Sigmoid colon (tissue), 4 donors: ENCODE results near the gene RAP1GAP.

Source experiments
- POLR2AphosphoS5 ChIP-seq, 4 donors: sonication (generic); formaldehyde crosslinking; IDR thresholded peaks; one replicate each; pipeline ENCODE4 v1.6.1; 2017; ENCODE audit warnings: antibody characterized with exemption in 4 of 4
- TF ChIP-seq, protein P1 (sequence below), 4 experiments: fragments of 450-650 bp in 3 of 4; fragments of 200-600 bp in 1 of 4; IDR thresholded peaks; one replicate each; pipeline ENCODE4 v1.5.1; 2016 to 2019; ENCODE audit warnings: antibody characterized with exemption in 4 of 4, mild to moderate bottlenecking in 3 of 4, moderate library complexity in 2 of 4

- TF ChIP-seq, protein P1, sequence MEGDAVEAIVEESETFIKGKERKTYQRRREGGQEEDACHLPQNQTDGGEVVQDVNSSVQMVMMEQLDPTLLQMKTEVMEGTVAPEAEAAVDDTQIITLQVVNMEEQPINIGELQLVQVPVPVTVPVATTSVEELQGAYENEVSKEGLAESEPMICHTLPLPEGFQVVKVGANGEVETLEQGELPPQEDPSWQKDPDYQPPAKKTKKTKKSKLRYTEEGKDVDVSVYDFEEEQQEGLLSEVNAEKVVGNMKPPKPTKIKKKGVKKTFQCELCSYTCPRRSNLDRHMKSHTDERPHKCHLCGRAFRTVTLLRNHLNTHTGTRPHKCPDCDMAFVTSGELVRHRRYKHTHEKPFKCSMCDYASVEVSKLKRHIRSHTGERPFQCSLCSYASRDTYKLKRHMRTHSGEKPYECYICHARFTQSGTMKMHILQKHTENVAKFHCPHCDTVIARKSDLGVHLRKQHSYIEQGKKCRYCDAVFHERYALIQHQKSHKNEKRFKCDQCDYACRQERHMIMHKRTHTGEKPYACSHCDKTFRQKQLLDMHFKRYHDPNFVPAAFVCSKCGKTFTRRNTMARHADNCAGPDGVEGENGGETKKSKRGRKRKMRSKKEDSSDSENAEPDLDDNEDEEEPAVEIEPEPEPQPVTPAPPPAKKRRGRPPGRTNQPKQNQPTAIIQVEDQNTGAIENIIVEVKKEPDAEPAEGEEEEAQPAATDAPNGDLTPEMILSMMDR (IDR thresholded peaks at IDR 0.05), result no peak
- no peak for TF ChIP-seq POLR2AphosphoS5 (IDR thresholded peaks at IDR 0.05)
Measured at GRCh38 chr1:21593231-21593630, 75.9 kb downstream of the RAP1GAP start.
